Hepatocyte (in vitro differentiated cells): ENCODE data around the gene ZNF407. TPM values are rescaled to one million over a fixed set of nuclear protein-coding genes. Genes with fewer than 3 reads are reported as not detected.

Experiments used
- DNase-seq: peaks from one replicate; pipeline ENCODE4 v3.0.0-alpha.2; 2016; ENCODE audit warnings: low spot score
- H2AFZ ChIP-seq: fragments of 200-600 bp; sonication (generic); 2 replicates; pipeline ENCODE4 v1.6.0; 2016; ENCODE audit warnings: antibody characterized with exemption, mild to moderate bottlenecking
- H3K27ac ChIP-seq: fragments of 200-600 bp; sonication (generic); 2 replicates; pipeline ENCODE4 v1.5.1; 2016; ENCODE audit warnings: mild to moderate bottlenecking
- H3K27me3 ChIP-seq: fragments of 200-600 bp; sonication (generic); 2 replicates; pipeline ENCODE4 v1.6.1; 2016
- H3K36me3 ChIP-seq: fragments of 200-600 bp; sonication (generic); replicated peaks from 2 replicates; pipeline ENCODE4 v1.5.1; 2016; ENCODE audit warnings: low read depth; ENCODE audit not compliant: insufficient read depth
- H3K4me1 ChIP-seq: fragments of 200-600 bp; sonication (generic); 2 replicates; pipeline ENCODE4 v1.5.1; 2016; ENCODE audit warnings: mild to moderate bottlenecking, moderate library complexity; ENCODE audit not compliant: insufficient read depth
- H3K4me2 ChIP-seq: fragments of 200-600 bp; sonication (generic); 2 replicates; pipeline ENCODE4 v1.6.0; 2016
- H3K4me3 ChIP-seq: fragments of 200-600 bp; sonication (generic); 2 replicates; pipeline ENCODE4 v1.5.1; 2016; ENCODE audit warnings: mild to moderate bottlenecking
- H3K79me2 ChIP-seq: fragments of 200-600 bp; sonication (generic); 2 replicates; pipeline ENCODE4 v1.6.0; 2017; ENCODE audit warnings: mild to moderate bottlenecking
- H3K9me2 ChIP-seq: fragments of 200-600 bp; sonication (generic); replicated peaks from 2 replicates; pipeline ENCODE4 v1.6.0; 2017; ENCODE audit warnings: mild to moderate bottlenecking; ENCODE audit not compliant: insufficient read depth
- H3K9me3 ChIP-seq: fragments of 200-600 bp; sonication (generic); 2 replicates; pipeline ENCODE4 v1.5.1; 2016; ENCODE audit warnings: low read depth, mild to moderate bottlenecking
- H4K20me1 ChIP-seq: fragments of 200-600 bp; sonication (generic); 2 replicates; pipeline ENCODE4 v1.6.0; 2016; ENCODE audit warnings: mild to moderate bottlenecking; ENCODE audit not compliant: insufficient read depth, poor library complexity, severe bottlenecking
- EZH2 ChIP-seq: fragments of 200-600 bp; sonication (generic); IDR thresholded peaks from 2 replicates; pipeline ENCODE4 v1.6.1; 2016; ENCODE audit warnings: antibody characterized with exemption, mild to moderate bottlenecking, borderline replicate concordance
- EZH2phosphoT487 ChIP-seq: fragments of 200-600 bp; sonication (generic); IDR thresholded peaks from one replicate; pipeline ENCODE4 v1.6.1; 2018; ENCODE audit warnings: antibody characterized with exemption, mild to moderate bottlenecking, low read depth, moderate library complexity; ENCODE audit not compliant: unreplicated experiment, severe bottlenecking
- WGBS: methylation state at CpG from one replicate; pipeline ENCODE4 v1.1.6; 2016; ENCODE audit warnings: low lambda C conversion rate; ENCODE audit errors: missing lambda C conversion rate; 5-methylcytosine and 5-hydroxymethylcytosine counted together
- polyA plus RNA-seq: library from polyadenylated mRNA; unstranded; fragments of >200 nt; fragmentation: Nextera tagmentation; extraction: Ambion mirVana; gene quantifications from 2 replicates; pipeline ENCODE4 v1.2.1, GENCODE V29; 2016
- total RNA-seq: library from RNA; depleted of rRNA; stranded (reverse); fragments of >200 nt; gene quantifications from 2 replicates; pipeline ENCODE4 v1.2.3, GENCODE V29; 2014
- TF ChIP-seq, protein P1 (sequence below): fragments of 200-600 bp; sonication (generic); IDR thresholded peaks from 2 replicates; pipeline ENCODE4 v1.5.1; 2016; ENCODE audit warnings: antibody characterized with exemption, mild to moderate bottlenecking; ENCODE audit not compliant: poor library complexity

Gene ZNF407
- total and polyA plus RNA-seq, 2 experiments from 2014 or later, result 3.2 to 12.4 TPM

GRCh38 chr18:75073654-75074053 is 476.0 kb downstream of the ZNF407 start:
- H4K20me1 ChIP-seq, result no peaks in the 10 kb centered on the region
- no peak for DNase-seq
- H3K4me3 ChIP-seq, result no peak overlapping the region
- no peaks in the 10 kb centered on the region for H3K27me3 ChIP-seq
- no peaks in the 10 kb centered on the region for H3K4me1 ChIP-seq
- no peak overlapping the region for H3K4me2 ChIP-seq
- no peak overlapping the region for H2AFZ ChIP-seq
- no peak overlapping the region for H3K27ac ChIP-seq
- no peaks in the 10 kb centered on the region for H3K9me2 ChIP-seq
- no peaks in the 10 kb centered on the region for H3K79me2 ChIP-seq
- H3K36me3 ChIP-seq, result no peaks in the 10 kb centered on the region
- TF ChIP-seq EZH2 (no peak), EZH2phosphoT487 (no peak)
- TF ChIP-seq, protein P1, sequence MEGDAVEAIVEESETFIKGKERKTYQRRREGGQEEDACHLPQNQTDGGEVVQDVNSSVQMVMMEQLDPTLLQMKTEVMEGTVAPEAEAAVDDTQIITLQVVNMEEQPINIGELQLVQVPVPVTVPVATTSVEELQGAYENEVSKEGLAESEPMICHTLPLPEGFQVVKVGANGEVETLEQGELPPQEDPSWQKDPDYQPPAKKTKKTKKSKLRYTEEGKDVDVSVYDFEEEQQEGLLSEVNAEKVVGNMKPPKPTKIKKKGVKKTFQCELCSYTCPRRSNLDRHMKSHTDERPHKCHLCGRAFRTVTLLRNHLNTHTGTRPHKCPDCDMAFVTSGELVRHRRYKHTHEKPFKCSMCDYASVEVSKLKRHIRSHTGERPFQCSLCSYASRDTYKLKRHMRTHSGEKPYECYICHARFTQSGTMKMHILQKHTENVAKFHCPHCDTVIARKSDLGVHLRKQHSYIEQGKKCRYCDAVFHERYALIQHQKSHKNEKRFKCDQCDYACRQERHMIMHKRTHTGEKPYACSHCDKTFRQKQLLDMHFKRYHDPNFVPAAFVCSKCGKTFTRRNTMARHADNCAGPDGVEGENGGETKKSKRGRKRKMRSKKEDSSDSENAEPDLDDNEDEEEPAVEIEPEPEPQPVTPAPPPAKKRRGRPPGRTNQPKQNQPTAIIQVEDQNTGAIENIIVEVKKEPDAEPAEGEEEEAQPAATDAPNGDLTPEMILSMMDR, result no peak
- 91% methylated on average over 9 of the region's 9 CpGs for WGBS
- no peaks in the 10 kb centered on the region for H3K9me3 ChIP-seq

- Histone ChIP-seq H3K36me3 (no peaks in the 10 kb centered on the region), H3K79me2 (no peaks in the 10 kb centered on the region), H3K4me1 (no peaks in the 10 kb centered on the region), H3K9me3 (no peaks in the 10 kb centered on the region), H3K9me2 (no peaks in the 10 kb centered on the region), H4K20me1 (no peaks in the 10 kb centered on the region), H3K4me2 (no peak overlapping the region), H3K4me3 (no peak overlapping the region), H3K27ac (no peak overlapping the region), H3K27me3 (no peaks in the 10 kb centered on the region), H2AFZ (no peak overlapping the region)
- TF ChIP-seq EZH2 (no peak), EZH2phosphoT487 (no peak)
- TF ChIP-seq, protein P1, result no peak
- no peak for DNase-seq
- 94% methylated on average over 13 of the region's 13 CpGs for WGBS
These were observed 476.7 kb downstream of the ZNF407 start for GRCh38 chr18:75074196-75075015.

DNA sequence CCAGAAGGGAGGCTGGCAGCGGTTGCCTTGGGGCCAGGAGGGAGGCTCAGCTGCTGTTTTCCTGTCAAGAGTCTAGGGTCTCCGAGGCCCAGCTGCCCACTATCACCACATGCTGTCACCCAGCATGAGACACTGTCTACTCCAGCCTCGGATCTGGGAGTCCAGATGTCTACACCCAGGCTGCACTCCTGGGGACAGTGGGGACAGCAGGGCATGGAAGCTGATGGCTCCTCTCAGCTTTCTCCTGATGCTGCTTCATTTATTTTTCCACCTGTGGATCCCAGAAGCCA is 477.3 kb downstream of the ZNF407 start:
- H3K4me2 ChIP-seq, result no peak overlapping the region
- 92% methylated on average over 3 of the region's 3 CpGs for WGBS
- DNase-seq, result no peak
- no peak overlapping the region for H3K4me3 ChIP-seq
- H3K79me2 ChIP-seq, result no peaks in the 10 kb centered on the region
- no peaks in the 10 kb centered on the region for H3K4me1 ChIP-seq
- H3K9me3 ChIP-seq, result no peaks in the 10 kb centered on the region
- no peaks in the 10 kb centered on the region for H4K20me1 ChIP-seq
- H2AFZ ChIP-seq, result no peak overlapping the region
- H3K36me3 ChIP-seq, result no peaks in the 10 kb centered on the region
- TF ChIP-seq, protein P1, result no peak
- TF ChIP-seq EZH2 (no peak), EZH2phosphoT487 (no peak)
- no peak overlapping the region for H3K27ac ChIP-seq
- H3K27me3 ChIP-seq, result no peaks in the 10 kb centered on the region
- no peaks in the 10 kb centered on the region for H3K9me2 ChIP-seq
